Esophagus squamous epithelium (tissue), 4 donors: ENCODE data around the gene RAET1E.

ENCODE experiments used
- CTCF ChIP-seq, 6 experiments: fragments of 450-650 bp in 4 of 6; fragments of 200-600 bp in 2 of 6; sonication (generic) in 2 of 6; IDR thresholded peaks; one replicate each; pipeline ENCODE4 v1.5.1; 2016 to 2019; ENCODE audit warnings: antibody characterized with exemption in 6 of 6, mild to moderate bottlenecking in 4 of 6, moderate library complexity in 4 of 6
- POLR2A ChIP-seq, 4 donors: fragments of 450-650 bp; IDR thresholded peaks; one replicate each; pipeline ENCODE4 v1.6.1; 2017; ENCODE audit warnings: antibody characterized with exemption in 4 of 4, mild to moderate bottlenecking in 4 of 4, moderate library complexity in 3 of 4

GRCh38 chr6:149936743-149937142 is 38.8 kb upstream of the RAET1E start:
- TF ChIP-seq CTCF (IDR thresholded peaks at IDR 0.05) (no peak), POLR2A (IDR thresholded peaks at IDR 0.05) (no peak)
